ENCODE data around the gene DCAF8. TPM values are rescaled to one million over a fixed set of nuclear protein-coding genes. Genes with fewer than 3 reads are reported as not detected.

DCAF8 gene
- total and polyA plus RNA-seq, 2 of the 4 experiments (the other 2 are of a cell fraction), result 83.3 to 83.8 TPM

DNA sequence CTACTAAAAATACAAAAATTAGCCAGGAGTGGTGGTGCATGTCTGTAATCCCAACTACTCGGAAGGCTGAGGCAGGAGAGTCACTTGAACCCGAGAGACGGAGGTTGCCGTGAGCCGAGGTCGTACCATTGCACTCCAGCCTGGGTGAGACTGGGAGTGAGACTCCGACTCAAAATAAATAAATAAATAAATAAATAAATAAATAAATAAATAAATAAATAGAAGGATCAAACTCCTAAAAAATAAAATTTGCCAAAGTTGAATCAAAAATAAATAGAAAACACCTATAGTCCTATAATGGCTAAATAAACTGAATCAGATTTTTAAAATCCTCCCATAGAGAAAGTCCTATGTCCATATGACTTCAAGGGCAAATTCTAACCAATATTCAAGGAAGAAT, 37.8 kb upstream of the DCAF8 start:
- peaks cover 65% of the 10 kb centered on the region for H3K36me3 ChIP-seq (ENCODE audit: control insufficient read depth, insufficient read depth, low read length)
- peaks cover 4% of the 10 kb centered on the region; the same call in 1 of the 2 replicates for H4K20me1 ChIP-seq (ENCODE audit: insufficient read depth, low read length)
- WGBS, 2 experiments (ENCODE audit: extremely low coverage in 2 of 2, insufficient read length in 1 of 2), result no CpG with 5 or more reads among the region's 7 CpGs

More for the DNA sequence above, 37.8 kb upstream of the DCAF8 start:
- Histone ChIP-seq H3K23ac (ENCODE audit: low read depth, low read length) (no peak overlapping the region), H3K9ac (ENCODE audit: low read depth, low read length) (no peak overlapping the region), H3K9me1 (ENCODE audit: insufficient read depth, low read length) (no peaks in the 10 kb centered on the region; the same call in 1 of the 2 replicates), H3K56ac (ENCODE audit: extremely low read depth, insufficient read depth, low read length) (no peak overlapping the region), H3K14ac (replicated peaks; ENCODE audit: low read depth, low read length) (no peak overlapping the region), H3K27ac (ENCODE audit: insufficient read depth, low read length) (no peak overlapping the region), H3K4me2 (ENCODE audit: low read depth, low read length) (no peak overlapping the region), H3K4me3 (ENCODE audit: insufficient read depth, low read depth, low read length) (no peak overlapping the region), H2BK120ac (ENCODE audit: low read depth, low read length) (no peak overlapping the region), H3K18ac (ENCODE audit: low read depth, low read length) (no peak overlapping the region), H3K27me3 (ENCODE audit: control insufficient read depth, insufficient read depth, low read length) (no peaks in the 10 kb centered on the region), H2AK5ac (ENCODE audit: low read depth, low read length) (no peak overlapping the region), H3K9me3 (ENCODE audit: control insufficient read depth, insufficient read depth, low read length) (no peaks in the 10 kb centered on the region), H2BK20ac (ENCODE audit: low read depth, low read length) (no peak overlapping the region), H3K4ac (ENCODE audit: low read depth, low read length) (no peak overlapping the region), H4K5ac (ENCODE audit: low read depth, low read length) (no peak overlapping the region), H3K4me1 (ENCODE audit: control insufficient read depth, insufficient read depth, low read length) (no peaks in the 10 kb centered on the region), H2BK15ac (ENCODE audit: low read depth, low read length) (no peak overlapping the region), H2AFZ (replicated peaks; ENCODE audit: low read length, poor library complexity) (no peak overlapping the region), H3K79me1 (ENCODE audit: low read depth in 1 of 2, low read length in 2 of 2) (peaks cover 22 to 25% of the 10 kb centered on the region in 2 experiments), H4K91ac (ENCODE audit: insufficient read depth, low read depth, low read length) (no peak overlapping the region), H2BK5ac (ENCODE audit: low read depth, low read length, poor library complexity, severe bottlenecking) (no peak overlapping the region), H4K8ac (ENCODE audit: low read depth in 2 of 2, low read length in 2 of 2) (no peak overlapping the region), H2AK9ac (replicated peaks; ENCODE audit: low read depth, low read length, poor library complexity) (no peak overlapping the region)
- DNase-seq (no peak), ATAC-seq (ENCODE audit: low read depth) (no peak)
- no TSS peak for BruUV-seq (replicated peaks)
- intact Hi-C loops (cut with micrococcal nuclease), result no loop called here
- dilution Hi-C loops (cut with HindIII; ENCODE audit: low sequenced_read_pairs, unreplicated experiment), result no loop called here
- ChIA-PET CTCF (no interaction called here), POLR2A (ENCODE audit: unreplicated experiment) (no interaction called here)
- TF ChIP-seq, protein P1, sequence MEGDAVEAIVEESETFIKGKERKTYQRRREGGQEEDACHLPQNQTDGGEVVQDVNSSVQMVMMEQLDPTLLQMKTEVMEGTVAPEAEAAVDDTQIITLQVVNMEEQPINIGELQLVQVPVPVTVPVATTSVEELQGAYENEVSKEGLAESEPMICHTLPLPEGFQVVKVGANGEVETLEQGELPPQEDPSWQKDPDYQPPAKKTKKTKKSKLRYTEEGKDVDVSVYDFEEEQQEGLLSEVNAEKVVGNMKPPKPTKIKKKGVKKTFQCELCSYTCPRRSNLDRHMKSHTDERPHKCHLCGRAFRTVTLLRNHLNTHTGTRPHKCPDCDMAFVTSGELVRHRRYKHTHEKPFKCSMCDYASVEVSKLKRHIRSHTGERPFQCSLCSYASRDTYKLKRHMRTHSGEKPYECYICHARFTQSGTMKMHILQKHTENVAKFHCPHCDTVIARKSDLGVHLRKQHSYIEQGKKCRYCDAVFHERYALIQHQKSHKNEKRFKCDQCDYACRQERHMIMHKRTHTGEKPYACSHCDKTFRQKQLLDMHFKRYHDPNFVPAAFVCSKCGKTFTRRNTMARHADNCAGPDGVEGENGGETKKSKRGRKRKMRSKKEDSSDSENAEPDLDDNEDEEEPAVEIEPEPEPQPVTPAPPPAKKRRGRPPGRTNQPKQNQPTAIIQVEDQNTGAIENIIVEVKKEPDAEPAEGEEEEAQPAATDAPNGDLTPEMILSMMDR (conservative IDR thresholded peaks at IDR 0.05; ENCODE audit: low read depth, low read length), result no peak
- TF ChIP-seq MAZ (IDR thresholded peaks at IDR 0.05; ENCODE audit: borderline replicate concordance, low read depth, low read length) (no peak), MXI1 (IDR thresholded peaks at IDR 0.05; ENCODE audit: borderline replicate concordance, low read depth, low read length) (no peak), CEBPB (IDR thresholded peaks at IDR 0.05; ENCODE audit: low read depth, low read length) (no peak), SMC3 (IDR thresholded peaks at IDR 0.05; ENCODE audit: low read depth, low read length) (no peak), RAD21 (IDR thresholded peaks at IDR 0.05; ENCODE audit: low read length) (no peak), RFX5 (IDR thresholded peaks at IDR 0.05; ENCODE audit: low read depth, low read length) (no peak), MAFK (IDR thresholded peaks at IDR 0.05; ENCODE audit: low read depth, low read length) (no peak), POLR2A (IDR thresholded peaks at IDR 0.05; ENCODE audit: low read depth, low read length) (no peak), NFE2L2 (IDR thresholded peaks at IDR 0.05; ENCODE audit: low read depth, low read length) (no peak), CHD1 (IDR thresholded peaks at IDR 0.05; ENCODE audit: low read depth, low read length) (no peak), FOS (IDR thresholded peaks at IDR 0.05; ENCODE audit: low read depth, low read length) (no peak)
- TF ChIP-seq, protein P2, sequence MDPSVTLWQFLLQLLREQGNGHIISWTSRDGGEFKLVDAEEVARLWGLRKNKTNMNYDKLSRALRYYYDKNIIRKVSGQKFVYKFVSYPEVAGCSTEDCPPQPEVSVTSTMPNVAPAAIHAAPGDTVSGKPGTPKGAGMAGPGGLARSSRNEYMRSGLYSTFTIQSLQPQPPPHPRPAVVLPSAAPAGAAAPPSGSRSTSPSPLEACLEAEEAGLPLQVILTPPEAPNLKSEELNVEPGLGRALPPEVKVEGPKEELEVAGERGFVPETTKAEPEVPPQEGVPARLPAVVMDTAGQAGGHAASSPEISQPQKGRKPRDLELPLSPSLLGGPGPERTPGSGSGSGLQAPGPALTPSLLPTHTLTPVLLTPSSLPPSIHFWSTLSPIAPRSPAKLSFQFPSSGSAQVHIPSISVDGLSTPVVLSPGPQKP (IDR thresholded peaks at IDR 0.05; ENCODE audit: borderline replicate concordance, low read depth, low read length), result no peak
- in situ Hi-C loops (cut with MboI; ENCODE audit: low sequenced_read_pairs), result no loop called here

Measured in IMR-90 (cell line).